GM21737 (cell line): ENCODE data around the gene SEMA6D.

Source experiments
- ATAC-seq: cut with Tn5 transposase; IDR thresholded peaks from one replicate; pipeline ENCODE4 v1.9.1; 2021; ENCODE audit warnings: mild to moderate bottlenecking, moderate library complexity; ENCODE audit not compliant: unreplicated experiment

SEMA6D gene

DNA sequence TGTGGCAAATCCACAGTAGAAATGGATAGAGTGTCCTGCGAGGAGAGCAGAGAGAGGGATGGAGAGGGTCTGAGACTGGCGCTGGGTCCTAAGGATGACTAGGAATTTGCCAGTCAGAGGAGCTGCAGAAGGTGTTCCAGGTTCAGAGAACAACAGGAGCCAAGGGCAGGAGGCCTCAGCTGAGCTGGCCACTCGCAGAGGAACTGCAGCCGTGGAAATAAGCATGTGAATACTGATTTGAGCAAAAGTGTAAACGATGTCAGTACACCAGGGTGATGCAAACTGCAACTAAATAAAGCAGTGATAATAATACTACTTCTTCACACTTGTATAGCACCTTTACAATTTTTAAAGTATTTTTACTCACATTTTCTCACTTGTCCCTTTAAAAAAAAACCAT is 24.6 kb downstream of the SEMA6D start:
- ATAC-seq: no peak

DNA sequence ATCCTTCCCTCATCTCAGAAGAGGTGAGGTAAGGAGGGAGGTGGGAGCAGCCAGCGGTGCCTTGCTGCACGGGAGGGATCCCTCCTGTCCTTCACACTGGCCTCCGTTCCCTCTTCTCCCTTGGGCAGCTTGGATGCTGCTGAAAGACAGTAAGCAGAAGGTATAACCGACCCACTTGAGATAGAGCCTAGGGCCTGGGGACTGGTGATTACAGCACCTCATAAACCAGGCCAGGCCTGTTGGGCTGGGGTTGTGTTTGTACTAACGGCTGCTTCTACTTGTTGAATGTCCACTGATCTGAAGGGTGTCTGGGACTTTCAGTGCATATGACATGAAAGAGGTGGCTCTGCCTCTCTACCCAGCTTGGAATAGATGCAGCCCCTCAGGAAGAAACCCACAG is 25.0 kb downstream of the SEMA6D start:
- ATAC-seq: no peak

DNA sequence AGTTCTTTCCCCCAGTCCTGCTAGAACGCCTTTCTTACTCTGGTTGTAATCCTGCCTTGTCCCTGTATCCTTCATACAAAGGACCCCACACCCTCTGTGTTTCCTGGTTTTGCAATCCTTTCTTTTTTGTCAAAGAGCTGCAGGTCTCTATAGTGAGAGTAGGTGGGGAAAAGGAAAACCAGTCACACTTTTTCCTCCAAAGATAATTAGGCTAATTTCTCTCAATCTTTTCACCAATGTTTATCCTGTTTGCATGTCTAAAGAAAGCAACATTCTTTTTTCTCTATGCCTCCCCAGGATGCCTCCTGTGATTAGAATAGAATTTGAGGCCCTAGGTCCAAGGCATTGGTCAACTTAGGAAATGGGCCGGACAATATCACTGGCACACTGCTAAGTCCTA is 25.4 kb downstream of the SEMA6D start:
- no peak for ATAC-seq

DNA sequence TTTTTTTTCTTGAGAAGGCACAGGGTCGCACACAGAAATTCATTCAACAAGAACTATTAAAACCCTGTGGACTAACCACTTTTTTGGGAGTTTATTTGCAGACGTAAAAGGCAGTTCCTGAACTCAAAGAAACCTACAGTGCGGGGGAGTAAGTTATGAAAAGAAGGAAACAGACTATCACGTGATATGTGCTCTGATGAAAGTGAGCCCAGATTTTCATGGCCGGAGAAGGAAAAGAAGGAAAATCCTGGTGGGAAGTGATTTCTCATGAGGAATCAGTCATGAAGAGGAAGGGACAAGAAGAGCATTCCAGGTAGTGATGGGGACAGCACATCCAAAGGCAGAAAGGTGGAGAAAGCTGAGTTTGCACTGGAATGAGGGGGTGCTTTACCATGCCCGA is 26.1 kb downstream of the SEMA6D start:
- ATAC-seq: no peak

DNA sequence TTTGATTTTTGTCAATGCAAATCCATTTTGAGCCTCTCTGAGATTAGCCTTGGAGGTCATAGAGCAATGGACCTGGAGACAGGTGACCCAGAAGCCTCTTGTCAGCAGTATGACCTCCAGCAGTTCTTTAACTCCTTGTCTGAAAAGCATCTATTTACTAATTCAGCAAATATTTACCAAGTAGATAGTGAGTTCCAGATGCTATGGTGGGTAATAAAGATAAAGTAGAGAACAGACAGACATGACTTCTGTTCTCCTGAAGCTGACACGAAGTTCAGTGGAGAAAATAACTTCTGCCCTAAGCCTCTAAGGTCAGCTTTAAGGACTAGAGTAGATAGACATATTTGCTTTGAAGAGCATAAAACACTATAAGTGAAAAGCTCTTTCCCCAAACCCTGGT is 26.6 kb downstream of the SEMA6D start:
- no peak for ATAC-seq

DNA sequence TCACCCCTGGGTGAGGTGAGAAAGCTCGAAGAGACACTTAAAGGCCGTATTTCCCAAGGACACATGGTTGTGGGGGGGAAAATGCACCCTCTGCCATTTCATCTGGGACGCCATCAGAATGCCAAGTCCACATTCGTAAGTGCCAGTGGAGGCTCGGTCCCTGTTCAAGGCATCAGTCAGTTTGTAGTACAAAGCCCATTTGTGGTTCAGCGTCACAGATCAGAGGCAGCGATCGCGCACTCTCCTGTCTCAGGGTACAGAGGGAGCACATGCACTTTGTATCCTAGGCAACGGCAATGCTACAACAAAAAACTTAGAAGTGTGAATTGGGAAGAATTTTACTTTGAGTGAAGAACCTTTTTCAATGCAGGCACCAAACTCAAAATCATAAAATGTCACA is 27.2 kb downstream of the SEMA6D start:
- no peak for ATAC-seq

DNA sequence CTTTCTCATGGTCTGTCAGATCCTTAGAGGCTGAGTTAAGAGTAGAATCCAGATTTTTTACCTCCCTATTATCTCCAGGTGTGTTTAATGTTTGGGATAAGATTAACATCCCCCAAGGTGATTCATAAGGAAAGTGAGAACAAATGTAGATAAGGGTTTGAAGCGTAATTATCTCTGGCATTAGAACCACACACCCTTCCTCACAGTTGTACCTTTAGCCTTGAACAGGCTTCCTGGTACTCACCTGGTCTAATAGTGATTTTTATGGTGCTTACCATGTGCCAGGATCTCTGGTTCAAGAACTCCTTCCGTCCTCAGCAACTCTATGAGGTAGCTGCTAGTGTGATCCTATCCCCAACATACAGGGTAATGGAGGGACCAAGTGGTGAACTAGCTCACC is 27.7 kb downstream of the SEMA6D start:
- ATAC-seq: no peak

DNA sequence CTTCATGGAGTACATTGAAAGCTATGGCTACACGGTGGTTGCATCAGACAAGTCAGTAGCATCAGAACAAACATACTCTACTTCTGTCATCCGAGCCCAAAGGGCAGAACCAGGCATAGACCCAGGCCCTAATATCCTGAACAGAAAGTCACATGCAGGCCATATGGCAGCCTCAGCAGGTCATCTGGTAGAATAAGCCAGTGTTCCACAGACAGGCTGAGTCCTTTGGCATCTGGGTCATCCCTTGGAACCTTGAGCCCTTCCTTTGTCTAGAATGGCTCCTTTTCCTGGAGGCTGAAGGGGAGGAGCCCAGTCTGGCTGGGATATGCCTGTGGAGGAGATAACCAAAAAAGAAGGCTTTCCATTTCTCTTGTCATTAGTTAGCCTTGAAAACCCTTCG is 29.2 kb downstream of the SEMA6D start:
- no peak for ATAC-seq

DNA sequence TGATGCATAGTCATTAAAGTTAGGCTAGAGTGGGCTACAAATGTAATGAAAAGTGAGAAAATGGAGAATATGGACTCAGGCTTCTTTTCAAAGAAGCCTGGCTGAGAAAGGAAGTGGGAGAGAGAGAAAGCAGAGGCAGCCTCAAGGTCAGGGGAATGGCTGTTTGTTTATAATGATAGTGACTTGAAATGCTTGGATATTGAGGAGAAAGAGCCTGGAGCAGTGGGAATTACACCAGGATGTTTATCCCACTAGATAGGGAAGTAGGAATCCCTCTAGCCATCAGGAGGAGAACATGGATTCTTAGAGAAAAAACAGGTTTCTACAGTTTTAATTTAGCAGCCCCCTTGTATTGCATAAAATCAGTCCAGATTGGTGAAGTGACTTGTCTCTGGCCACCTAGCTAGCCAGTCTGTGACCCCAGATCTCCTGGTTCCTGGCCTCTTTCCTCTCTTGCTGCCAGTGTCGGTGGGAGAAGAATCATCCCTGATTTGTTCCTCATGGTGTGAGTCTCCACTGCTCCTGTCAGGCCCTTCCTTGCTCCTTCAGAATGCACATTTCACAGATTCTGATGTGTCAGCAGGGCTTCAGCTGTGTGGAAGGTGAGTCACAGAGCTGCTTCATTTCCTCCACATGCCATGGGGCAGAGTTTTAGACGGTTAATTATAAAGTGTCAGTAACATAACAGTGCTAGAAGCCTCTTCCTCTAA is 32.9 kb downstream of the SEMA6D start:
- ATAC-seq: no peak

DNA sequence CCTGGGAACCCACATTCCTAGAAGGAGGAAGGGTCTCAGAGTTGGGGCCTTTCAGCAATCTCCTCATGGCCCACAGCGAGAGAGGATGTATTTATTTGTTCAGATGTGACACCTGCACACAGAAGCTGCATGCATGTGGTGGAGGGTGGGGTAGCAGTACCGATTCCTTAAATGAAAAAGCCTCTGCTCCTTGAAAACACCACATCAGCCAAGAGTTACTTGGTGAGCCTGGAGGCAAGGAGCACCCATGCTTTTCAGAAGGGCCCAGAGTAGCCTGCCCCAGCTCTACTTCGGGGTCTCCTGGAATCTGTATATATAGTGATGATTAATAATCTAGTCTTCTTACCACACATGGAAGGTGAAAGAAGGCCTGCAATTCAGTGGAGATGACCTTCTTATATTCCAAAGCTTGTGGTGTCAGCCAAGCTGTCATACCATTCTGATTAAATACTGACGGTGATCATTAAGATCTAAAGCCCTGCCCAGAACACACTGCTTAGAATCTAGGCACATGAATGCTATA is 33.5 kb downstream of the SEMA6D start:
- no peak for ATAC-seq

DNA sequence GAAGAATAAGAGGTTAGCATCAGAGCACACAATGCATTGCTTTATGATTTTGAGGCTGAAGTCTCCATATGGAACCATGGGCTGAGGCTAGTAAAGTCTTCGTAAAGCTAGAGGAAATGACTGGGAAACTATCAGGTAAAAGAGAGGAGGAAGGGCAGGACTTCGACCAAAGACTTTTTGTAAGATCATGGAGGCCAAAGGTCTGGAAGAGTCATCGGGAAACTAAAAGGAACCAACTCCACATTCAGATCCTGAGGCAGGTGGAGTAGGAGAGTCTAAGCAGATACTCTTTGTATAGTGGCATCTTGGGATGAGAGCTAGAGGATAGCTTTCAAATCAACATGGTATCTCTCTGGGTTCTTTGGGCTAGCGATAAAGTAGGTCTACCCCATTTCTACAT is 36.3 kb downstream of the SEMA6D start:
- ATAC-seq: no peak

DNA sequence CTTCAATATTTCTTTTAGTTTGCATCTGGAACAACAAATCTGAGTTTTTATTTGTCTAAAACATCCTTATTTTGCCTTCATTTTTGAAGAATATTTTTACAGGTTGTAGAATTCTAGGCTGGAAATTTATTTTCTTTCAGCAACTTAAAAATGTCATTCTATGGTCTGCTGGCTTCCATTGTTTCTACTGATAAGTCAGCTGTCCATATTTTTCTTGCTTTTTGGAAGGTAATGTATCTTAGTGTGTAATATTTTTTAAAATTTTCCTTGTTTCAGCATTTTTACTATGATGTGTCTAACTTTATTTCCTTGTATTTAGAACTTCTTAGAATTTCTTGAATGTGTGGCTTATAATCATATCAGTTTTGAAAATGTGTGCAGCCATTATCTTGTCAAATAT is 37.0 kb downstream of the SEMA6D start:
- no peak for ATAC-seq

DNA sequence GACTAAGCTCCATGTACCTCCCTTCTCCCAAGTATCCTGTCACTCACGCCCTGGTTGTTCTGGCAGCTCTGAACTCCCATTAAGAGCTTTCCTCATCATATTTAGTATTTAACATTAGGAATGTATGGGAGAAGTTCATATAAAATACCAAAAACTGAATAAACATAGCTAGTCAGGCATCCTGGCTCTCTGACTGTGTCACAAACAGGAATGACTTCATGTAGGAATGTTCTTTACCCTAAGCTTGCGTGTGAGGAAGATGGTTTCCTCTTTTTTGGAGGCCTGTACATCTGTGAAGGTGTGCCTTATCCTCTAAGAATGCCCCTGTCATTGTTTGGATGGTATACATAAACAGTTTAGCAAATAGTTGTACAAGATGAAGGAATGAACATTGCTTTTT is 38.6 kb downstream of the SEMA6D start:
- ATAC-seq: no peak

DNA sequence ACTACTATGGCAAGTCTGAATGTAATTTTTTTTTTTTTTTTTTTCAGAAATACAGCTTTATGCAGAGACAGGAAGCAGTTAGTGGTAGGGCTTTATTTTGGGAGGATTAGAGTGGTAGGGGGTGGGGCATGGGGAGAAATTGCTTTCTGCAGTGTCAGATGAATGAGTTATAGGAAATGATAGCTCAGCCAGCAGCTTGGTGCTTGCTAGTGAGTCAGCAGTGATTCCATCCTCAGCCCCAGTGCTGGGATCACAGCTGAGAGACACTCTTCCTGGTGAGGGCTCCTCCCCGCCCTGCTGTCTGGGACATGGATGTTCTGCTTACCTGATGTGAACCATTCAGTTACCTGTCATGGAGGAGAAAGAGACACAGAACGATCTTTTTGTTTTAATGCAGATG is 39.6 kb downstream of the SEMA6D start:
- no peak for ATAC-seq

DNA sequence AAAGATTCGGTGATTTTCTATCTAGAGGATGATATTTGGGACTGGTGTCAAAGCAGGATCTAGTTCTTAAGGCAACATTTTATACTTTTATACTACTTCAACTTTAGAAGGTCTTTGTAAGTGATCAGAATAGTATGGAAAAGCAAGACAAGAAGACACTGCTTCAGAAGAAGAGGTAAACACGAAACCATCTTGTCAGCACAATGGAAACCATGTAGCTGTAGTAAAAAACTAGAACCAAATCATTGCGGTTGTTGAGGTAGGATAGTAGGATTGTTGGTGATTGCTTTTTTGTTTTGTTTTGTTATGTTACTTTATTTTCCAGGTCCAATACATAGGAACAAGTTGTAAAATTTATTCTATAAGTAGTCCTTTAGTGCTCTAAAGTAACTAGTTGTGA is 40.0 kb downstream of the SEMA6D start:
- no peak for ATAC-seq

DNA sequence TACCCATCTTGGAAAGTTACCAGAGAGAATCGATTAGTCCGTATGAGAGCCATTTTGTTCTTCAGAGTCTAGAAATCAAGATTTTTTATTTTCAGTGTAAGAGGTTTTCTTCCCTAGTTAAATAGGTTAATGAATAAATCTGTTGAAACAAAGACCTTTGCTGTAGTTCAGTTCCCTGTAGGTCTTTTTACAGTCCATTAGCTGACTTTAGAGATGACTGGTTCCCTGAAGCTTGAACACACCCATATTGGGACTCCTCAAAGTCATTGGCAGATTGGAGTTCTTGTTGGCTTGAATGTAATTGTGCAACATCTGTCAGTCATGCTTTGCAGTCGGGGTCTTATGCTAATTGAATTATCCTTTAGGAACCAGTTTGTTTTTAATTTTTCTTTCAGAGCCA is 45.3 kb downstream of the SEMA6D start:
- no peak for ATAC-seq

DNA sequence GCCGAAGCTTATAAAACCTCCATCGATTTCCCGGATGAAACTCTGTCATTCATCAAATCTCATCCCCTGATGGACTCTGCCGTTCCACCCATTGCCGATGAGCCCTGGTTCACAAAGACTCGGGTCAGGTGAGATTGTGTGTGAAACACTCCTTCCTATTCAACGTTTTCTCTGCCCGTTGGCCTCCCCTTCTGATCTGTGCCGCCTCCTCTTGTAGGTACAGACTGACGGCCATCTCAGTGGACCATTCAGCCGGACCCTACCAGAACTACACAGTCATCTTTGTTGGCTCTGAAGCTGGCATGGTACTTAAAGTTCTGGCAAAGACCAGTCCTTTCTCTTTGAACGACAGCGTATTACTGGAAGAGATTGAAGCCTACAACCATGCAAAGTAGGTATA is 47.4 kb downstream of the SEMA6D start:
- no peak for ATAC-seq

DNA sequence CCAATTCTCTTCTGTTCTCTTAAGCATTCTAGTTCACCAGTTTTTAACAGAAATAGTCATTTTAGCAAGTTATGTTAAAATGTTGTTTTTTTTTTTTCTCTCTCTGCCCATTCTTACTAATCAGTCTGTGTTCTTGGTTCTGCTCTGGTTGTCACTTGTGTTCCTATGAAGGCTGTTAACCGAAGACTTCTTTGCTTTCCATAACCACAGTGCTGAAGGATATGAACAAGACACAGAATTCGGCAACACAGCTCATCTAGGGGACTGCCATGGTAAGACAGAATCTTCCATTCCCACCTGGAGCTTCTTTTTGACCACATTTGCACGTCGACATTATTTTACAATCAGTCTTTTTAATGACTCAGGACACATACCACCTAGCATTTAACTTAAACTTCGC is 49.1 kb downstream of the SEMA6D start:
- no peak for ATAC-seq

DNA sequence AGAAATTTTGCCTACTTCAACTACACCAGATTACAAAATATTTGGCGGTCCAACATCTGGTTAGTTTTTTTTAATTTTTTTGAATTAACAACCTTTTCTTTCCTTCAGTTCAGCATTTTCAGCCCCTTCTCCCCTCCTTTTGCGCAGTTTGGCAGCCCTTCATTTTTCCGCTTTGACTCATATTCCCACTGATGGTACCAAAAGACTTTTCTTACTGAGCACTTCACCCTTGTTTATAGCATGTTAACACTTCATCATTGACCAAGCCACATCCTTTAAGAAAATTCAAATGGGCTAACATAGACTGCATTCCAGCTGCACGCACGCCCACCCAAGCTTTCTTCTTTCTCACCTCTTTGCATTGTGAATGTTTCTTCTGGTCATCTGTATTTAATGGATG is 49.7 kb downstream of the SEMA6D start:
- no peak for ATAC-seq

DNA sequence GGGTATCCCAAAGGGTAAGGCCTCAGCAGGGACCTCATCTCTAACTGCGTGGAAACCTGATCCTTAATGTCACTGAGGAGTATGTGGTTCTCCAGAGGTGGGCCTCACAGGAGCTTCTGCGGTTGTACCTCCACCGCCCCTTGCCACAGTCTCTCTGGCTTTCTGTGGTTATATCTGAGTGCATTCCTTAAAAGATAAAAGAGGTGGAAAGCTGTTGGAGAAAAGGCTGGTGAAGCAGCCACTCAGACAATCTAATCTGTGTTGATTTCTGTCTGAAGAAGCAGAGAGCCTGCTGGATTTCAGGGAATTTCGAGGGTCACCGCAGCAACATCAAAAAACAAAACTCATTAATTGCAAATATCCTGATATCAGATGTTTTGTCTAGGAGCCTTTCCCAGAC is 51.4 kb downstream of the SEMA6D start:
- ATAC-seq: no peak

DNA sequence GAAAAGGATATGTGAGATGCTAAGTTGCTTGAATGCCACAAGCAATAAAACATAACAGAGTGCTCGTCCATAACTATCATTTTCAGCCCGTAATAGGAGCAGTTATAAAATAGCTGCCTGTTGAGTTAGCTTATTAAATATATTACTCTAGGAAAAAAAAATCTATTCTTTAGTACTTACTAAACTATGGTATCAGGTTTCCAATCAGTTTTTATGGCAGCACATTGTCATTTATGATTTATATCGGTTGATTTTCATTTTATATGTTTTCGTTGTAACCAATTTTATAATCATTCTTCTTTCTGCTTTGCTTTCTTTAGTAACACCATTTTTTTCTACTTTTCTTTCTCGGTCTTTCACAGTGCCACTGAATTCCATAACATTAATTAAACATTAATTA is 51.9 kb downstream of the SEMA6D start:
- no peak for ATAC-seq

DNA sequence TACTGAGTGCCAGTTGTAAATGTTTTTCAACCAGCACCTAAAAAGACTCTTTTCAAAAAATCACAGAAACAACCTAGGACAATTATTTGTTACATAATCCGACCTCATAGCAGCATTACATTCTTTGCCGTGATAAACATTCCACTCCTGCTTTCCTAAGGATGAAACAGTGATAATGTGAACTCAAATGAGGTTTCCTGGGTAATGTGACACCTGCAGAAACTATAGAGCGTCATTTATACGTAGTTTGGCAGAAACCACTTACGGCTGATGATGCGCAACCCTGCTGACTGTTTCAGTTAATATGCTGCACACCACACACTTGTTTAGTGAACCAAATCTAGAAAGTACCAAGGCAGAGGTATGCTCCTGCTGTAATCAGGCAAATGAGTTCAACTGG is 55.8 kb downstream of the SEMA6D start:
- ATAC-seq: no peak

DNA sequence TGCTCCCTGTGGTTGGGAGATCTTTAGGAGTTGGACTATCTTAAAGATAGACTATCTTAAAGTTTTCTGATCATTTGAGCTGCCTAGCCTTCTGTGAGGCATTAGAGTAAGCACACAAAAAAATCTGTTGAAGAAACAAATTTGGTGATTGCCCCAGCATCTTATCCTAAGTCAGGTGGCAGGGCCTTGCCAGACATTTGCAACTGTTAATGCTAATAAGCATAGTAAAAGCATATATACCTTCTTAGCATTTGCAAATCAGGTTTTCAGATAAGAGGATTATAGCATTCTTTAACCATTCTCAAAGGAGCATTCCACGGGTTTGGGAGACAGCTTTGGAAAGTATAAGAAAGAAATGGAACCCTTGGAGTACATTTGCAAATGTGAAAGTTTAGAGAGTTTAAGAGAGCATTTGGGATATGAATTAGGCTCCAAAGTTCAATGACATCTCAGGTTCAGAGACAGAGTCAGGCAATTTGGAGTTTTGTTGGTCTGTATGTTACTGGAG is 61.0 kb downstream of the SEMA6D start:
- no peak for ATAC-seq
